Amniotic stem cell (primary cell): ENCODE results near the gene LMTK2.

Experiments used
- DNase-seq: peaks from one replicate; lab custom pipeline; 2025; lab: John Stamatoyannopoulos, UW

LMTK2 gene

DNA sequence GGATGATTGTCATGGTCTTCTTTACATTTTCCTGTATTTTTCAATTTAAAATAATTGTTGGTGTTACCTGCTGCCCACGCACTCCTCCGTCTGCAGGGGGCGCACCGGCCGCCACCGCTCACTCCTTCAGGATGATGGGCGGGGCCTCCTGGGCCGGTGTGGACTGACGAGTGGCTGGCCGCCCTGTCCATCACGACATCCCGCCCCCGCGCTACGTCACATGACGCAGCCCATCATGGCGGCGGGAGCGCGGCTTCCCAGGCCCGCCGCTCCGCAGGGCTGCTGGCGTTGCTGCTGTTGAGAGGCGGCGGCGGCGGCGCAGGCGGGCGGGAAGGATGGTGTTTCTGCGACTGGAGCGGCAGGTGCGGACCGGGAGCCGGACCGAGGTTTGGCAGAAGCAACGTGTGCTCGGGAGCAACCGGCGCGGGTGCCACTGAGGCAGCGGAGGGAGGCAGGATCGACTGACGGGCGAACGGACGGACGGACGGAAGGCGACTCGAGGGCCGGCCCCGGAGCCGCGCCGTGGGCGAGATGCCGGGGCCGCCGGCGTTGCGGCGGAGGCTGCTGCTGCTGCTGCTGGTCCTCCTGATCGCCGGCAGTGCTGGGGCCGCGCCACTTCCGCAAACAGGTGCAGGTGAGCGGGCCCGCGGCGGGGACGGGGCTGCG lies at the start of gene LMTK2:
LMTK2 (plus strand) TSS at position 216 of the 666 bp plus-strand sequence; CDS start at position 532, 316 bp downstream.
- DNase-seq: peak; percentile 84

DNA sequence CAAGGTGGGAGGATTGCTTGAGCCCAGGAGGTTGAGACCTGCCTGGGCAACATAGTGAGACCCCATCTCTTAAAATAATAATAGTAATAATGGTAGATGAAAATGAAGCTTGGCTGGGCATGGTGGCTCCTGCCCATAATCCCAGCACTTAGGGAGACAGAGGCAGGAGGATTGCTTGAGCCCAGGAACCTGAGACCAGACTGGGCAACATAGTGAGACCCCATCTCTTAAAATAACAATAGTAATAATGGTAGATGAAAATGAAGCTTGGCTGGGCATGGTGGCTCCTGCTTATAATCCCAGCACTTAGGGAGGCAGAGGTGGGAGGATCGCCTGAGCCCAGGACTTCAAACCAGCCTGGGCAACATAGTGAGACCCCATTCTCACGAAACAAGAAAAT lies 49.5 kb upstream of the LMTK2 start:
- DNase-seq: no peak

DNA sequence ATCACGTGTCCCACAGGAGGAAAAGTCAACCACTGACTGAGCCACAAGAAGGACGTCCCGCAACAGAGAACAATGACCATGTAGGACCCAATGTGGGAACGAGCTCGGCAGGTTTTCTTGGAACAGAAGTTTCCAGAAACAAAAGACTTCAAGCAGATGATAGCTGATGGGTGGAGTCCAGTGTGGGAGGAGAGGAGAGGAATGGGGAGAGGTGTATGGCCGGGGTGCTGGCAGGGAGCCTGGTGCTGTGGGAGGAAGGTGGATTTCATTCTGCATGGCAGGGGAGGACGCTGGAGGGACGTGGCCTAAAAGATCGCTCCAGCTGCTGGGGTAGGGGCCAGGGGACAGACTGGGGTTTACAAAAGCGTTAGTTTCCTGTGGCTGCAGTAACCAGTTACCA lies 48.5 kb upstream of the LMTK2 start:
- no peak for DNase-seq

DNA sequence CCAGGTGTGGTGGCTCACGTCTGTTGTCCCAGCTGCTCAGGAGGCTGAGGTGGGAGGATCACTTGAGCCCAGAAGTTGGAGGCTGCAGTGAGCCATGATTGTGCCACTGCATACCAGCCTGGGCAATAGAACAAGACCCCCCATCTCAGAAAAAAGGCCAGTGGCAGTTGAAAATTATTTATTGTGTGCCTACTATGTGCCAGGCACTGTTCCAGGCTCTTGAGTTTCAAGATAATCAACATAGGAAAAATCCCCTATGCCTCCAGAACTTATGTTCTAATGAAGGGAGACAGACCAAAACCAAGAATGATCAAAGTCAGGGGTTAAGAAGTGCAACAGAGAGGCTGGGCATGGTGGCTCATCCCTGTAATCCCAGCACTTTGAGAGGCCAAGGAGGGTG lies 42.4 kb upstream of the LMTK2 start:
- no peak for DNase-seq

DNA sequence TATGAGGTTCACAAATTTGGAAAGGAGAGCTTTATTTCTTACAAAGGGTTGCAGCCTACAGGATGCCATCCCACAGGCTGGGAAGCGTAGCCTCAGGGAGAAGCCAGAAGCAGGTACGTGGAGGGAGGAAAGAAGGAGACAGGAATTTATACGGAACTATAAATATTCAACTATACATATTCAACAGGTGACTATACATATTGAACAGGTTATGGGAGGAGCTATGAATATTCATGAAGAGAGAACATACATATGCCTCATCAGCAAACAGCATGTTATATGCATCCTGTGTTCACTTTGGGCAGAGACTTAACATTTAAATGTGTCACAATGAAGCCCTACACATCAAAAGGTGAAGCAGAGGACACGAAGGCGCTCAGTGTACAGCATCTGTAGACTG lies 40.5 kb upstream of the LMTK2 start:
- DNase-seq: no peak

DNA sequence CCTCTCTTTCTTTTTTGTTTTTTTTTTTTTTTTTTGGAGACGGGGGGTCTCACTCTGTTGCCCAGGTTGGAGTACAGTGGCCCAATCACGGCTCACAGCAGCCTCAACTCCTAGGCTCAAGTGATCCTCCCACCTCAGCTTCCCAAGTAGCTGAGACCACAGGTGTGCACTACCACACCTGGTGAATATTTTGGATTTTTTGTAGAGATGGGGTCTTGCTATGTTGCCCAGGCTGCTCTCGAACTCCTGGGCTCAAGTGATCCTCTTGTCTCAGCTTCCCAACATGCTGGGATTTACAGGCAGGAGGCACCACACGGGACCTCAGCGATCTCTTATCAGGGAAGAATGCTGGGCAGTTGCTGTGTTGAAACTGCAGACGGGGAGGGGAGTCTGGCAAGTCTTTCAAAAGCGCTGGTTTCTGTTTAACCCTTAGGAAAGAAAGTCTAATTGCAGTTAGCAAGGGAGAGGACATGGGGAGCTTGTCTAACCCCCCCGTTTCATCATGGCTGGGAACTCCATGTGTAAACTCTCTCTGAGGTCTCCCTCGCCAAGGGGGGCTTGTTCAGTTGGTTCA lies 39.6 kb upstream of the LMTK2 start:
- no peak for DNase-seq

DNA sequence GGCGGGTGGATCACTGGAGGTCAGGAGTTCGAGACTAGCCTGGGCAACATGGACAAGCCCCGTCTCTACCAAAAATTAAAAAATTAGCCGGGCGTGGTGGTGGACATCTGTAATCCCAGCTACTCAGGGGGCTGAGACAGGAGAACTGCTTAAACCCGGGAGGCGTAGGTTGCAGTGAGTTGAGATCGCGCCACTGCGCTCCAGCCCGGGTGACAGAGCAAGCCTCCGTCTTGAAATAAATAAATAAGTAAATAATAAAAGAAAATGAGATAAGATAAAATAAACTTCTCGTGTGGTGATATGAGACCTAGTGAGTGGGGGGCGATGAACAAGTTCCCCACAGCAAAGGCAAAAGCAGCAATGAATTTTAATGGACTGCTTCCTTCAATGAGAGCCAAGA lies 33.6 kb upstream of the LMTK2 start:
- DNase-seq: no peak

DNA sequence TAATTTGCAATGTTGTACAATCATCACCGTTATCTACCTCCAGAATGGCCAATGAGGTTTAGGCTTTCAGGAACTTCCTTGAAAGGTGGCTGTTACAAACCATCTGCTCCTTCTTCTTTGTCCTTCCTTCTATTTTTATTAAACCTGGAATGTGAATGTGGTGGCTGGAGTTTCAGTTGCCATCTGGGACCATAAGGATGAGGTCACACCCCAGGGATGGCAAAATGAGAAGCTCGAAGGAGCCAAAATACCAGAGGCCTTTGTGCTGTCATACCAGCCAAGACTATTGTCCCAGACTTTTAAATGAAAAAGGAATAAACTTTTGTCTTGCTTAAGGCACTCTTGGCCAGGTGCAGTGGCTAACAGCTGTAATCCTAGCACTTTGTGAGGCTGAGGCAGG lies 30.9 kb upstream of the LMTK2 start:
- no peak for DNase-seq

DNA sequence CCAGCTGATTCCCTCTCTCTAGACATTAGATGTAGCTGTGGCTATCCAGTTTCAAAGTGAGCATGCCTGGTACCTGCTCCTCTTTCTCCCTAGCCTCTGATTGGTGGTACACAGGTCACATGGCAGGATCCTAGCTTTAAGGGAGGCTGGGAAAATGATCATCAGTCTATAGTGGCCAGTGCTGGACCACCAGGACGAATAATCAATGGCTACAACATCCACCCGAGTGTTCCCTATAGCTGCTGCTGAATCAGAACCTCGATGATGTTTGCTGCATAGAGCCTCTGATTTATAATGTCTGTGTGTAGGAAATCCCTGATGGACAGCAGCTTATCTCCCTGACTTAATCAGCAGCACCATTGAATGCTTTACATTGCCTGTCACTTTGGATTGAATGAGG lies 28.9 kb upstream of the LMTK2 start:
- DNase-seq: no peak

DNA sequence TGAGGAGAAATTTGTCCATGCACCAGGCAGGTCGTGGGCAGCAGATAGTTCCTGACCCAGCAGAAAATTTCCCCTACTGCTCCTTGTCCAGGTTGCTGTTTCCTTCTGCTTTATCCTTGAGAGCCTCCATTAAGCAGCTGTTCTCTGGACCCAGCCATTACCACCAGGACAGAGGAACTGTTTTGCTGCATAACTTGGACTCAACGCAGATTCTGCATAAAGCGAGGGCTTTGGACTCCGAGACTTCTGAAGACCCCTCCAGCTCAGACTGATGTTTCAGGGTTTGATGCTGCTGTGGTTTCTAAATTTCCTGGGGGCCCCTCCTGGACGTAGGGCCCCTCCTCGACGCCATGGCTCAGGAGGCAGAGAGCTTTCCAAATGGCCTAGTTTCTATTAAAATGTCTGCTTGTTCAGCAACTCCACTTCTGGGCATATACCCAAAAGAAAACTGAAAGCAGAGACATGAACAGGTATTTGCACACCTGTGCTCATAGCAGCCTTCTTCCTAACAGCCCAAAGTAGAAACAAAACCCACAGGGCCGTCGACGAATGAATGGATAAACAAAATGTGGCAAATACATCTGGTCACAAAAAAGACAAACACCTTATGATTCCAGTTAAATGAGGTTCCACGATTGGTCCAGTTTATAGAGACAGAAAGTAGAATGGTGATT lies 28.3 kb upstream of the LMTK2 start:
- DNase-seq: no peak

DNA sequence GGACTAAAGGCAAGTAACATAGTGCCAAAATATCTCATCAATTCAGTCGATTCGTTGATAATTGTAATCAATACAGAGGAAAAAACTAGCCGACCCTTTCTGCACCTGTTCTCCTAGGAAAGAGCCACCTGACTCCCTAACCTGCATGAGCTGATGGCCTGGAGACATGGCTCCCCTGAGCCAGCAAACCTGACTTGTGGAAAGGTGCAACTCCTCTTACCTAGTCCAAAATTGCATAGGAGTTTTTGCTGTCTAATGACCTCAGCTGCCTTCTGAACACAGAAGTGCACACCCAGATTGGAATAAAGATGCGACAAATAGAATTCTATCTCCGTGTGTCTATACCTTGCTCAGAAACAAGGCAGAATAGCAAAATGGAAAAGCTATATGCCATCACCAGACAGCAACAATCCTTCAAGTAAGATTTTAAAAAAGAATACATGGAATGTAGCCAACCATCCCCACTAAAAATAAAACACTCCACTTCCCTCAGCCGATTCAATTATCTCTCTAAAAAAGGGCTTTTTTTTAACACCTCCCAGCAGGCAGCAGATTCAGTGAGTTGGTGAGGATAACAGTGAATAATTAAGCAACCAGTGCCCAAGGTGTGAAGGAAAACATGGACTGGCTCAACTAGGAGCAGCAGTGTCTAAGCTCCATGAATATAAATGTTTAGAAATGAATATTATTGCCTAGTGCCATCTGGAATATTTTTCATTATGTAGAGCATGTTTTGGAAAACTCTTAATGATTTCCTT lies 26.6 kb upstream of the LMTK2 start:
- no peak for DNase-seq

DNA sequence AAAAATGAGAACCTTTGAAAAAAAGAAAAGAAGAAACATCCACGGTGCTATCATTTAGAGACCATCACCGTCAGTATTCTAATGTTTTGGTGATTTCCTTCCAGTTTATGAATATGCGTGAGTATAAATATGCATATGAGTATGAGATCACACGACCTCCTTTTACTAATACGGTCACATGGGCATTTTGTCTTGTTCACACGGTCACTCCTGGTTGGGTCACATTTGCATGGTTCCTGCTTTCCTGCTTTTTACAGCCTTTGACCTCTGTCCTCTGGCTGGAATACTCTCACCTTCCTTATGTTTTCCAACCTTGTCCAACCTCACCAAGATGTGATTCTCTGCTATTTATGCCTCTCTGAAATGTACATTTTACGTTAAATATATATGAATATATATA lies 25.3 kb upstream of the LMTK2 start:
- DNase-seq: no peak

DNA sequence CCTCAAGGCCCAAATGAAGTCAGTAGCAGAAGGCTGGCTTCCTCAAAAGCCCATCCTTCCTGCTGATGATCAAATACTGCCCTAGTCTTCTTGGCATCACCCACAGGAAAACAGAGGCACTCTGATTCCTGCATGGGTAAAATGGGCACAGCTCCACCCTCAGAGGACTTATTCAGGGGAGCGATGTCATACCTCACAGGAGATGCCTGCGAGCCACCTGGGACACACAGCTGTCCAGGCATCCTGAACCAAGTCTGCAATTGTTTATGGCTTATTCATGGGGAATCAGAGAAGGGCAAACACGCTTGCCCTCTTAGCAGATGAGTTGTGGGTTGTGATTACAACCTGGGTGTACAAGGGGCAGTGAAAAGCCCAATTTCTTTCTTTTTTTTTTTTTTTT lies 22.0 kb upstream of the LMTK2 start:
- DNase-seq: no peak

DNA sequence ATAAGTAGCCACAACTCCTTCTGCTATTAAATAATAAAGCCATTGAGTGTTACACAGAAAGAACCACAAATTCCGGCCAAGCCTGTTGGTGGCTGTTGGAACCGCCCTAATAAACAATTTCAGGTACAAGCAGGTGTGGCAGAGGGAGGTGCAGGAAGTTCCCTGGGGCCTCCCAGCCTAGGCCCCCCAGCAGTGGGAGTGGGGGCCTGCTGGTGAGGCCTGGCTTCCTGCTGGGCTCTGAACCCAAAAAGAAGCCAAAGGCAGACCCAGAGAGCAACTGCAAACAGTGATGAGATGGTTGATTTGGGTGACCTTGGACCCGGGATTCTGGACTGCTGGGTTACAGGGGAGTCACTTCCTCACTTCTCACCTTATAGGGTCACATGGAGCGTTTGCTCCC lies 21.0 kb upstream of the LMTK2 start:
- DNase-seq: no peak

DNA sequence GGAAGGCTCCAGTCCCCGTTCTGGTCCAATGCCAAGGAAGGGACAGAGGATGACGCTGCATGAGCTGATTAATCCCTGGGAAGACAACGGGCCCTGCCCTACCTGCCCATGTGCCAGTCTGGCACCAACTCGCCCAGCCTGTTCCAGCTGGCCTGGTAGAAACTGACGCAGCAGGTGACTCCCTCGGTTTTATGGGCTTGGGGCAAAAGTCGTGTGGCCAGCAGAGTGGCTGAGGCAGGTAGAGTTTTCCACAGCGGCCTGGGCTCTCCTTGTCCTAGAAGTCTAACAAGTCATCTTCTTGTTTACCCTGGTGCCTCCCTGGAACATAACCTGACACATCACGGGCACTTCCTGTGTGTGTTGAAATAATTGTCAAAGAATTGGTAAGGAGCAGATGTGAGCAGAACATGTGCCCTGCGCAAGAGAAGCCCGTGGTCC lies 20.4 kb upstream of the LMTK2 start:
- no peak for DNase-seq

DNA sequence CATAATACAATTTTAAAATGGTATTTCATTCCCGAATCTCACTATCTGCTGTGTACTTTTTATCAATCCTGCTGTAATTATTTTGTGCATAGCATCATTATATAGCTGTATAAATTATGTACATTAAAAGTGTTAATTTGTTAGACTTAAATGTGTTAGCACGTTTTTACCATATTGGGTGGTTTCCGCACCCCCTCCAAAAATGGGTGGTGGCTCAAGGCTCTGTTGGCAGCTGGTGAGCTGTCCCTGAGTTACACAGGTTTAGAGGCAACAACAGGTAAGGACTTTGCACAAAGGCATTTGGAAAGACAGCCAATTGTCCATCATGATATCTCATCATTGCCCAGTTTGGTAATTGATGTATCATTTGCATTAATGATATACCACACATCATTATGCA lies 18.6 kb upstream of the LMTK2 start:
- DNase-seq: no peak

DNA sequence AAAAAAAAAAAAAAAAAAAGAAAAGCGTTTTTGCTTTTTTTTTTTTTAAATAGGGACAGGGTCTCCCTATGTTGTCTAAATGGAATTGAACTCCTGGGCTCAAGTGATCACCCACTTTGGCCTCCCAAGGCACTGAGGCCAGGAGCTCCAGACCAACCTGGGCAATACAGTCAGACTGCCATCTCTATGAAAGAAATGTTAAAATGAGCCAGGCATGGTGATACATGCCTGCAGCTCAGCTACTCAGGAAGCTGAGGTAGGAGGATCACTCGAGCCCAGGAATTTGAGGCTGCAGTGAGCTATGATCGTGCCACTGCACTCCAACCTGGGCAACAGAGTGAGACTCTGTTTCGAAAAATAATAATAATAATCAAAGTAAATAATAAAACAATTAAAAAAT lies 16.5 kb upstream of the LMTK2 start:
- DNase-seq: no peak

DNA sequence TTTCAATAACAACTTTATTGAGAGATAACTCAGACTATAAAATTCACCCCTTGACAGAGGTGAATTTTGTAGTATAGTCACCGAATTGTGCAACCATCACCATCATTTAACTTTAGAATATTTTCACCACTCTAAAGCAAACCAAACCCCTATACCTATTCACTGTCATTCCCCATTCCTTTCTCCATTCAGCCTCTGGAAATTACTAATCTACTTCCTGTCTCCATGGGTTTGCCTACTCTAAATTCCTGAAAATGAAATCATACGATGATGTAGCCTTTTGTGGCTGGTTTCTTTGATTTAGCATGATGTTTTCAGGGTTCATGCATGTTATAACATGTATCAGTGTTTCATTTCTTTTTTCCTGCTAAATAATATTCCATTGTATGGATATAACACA lies 15.6 kb upstream of the LMTK2 start:
- DNase-seq: no peak

DNA sequence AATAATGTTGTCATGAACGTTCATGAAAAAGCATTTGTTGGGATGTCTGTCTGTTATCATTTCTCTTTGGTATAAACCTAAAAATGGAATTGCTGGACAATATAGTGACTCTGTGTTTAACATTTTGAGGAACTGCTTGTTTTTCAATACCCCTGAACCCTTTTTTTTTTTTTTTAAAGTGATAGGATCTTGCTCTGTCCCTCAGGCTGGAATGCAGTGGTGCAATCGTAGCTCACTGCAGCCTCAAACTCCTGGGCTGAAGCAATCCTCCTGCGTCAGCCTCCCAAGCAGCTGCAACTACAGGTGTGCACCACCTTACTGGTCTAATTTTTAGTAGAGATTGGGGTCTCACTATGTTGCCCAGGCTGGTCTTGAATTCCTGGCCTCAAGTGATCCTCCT lies 15.1 kb upstream of the LMTK2 start:
- no peak for DNase-seq

DNA sequence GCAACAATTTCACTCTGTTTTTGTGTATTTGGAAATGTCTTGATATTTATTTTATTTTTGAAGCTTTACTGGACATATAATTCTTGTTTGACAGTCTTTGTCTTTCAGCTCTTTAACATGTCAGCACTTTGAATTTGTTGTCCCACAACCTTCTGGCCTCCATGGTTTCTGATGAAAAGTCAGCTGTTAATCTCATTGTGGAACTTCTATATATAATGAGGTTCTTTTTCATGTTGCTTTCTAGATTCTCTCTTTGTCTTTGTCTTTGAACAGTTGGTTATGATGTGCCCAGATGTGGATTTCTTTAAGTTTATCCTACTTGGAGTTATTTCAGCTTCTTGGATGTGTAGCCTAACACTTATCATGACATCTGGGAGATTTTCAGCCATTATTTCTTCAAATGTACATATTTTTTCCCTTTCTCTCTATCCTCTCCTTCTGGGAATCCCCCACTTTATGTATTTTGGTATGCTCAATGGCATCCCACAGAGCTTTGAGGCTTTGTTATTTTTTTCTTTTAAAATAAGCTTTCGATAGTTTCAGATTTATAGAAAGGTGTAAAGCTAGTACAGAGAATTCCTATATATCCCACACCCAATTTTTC lies 9.5 kb upstream of the LMTK2 start:
- DNase-seq: no peak

DNA sequence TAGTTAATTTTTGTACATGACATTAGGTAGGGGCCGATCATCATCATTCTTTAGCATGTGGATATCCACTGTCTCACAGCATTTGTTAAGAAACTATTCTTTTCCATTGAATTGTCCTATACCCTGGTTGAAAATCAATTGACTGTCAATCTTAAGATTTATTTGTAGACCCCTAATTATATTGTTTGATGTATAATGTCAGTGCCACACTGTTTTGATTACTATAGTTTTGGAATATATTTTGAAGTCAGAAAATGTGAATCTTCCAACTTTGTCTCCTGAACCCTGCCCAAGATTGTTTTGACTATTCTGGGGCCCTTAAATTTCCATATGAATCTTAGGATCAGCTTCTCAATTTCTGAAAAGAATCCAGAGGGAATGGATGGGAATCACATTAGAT lies 6.6 kb upstream of the LMTK2 start:
- DNase-seq: no peak

DNA sequence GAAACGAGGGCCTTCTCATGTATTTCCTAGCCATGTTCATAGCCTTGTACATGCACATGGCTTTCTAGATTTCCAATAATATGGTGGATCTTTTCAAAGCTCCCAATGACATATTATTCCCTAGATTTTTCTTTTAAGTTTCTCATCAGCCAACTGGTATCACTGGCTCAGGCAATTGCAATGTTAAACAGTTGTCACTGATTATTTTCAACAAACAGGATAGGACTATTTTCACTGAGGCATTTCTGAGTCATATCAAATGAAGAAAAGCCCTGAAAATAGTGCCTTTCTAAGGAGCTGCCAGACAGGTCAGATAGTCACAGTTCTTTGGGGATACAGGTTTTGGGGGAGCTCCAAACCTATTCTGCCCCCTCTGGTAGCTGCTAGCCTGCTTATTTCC lies 4.5 kb upstream of the LMTK2 start:
- DNase-seq: no peak
